ENCODE measurements around the gene ZNF549. TPM values are rescaled to one million over a fixed set of nuclear protein-coding genes. Genes with fewer than 3 reads are reported as not detected.

ZNF549 gene
- total and polyA plus RNA-seq, 2 of the 13 experiments (the other 11 are each of a cell fraction or from before 2014, with no cell fraction given) = 2.8 to 6.4 TPM

DNA sequence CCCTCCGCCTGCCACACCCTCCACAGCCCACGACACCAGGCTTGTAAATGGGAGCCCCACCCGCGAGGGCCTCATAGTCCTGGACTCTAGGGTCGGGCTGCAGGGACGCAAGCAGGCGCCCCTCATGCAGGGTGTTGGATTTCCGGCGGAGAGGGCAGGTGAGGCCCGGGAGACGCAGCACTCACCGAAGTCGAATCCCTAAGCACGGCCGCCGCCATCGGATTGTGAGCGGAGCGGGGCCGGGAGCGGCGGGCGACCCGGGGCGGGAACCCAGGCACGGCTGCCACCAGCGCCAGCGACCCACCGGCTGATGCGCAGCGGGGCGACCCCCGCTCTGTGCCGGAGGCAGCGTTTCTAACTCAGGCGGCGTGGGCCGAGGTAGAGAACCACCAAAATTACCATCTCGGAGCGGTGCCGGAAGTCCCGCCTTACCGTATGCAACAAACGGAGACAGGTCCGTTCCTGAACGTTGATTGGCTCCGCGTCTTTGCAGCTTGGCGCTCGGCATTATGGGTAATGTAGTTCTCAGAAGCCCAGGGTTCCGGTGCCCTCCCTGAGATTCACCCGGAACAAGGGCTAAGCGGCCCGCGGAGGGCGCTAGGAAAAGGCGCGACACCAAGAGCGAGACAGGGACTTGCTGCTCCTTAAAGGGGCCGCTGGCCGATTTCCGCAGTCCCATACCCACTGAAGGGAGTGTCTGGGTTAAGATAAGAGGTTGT lies 51.5 kb downstream of the ZNF549 start, which contains the start of gene ZNF416 (continued):
- TF ChIP-seq ZNF264 (CRISPR knock-in tag; IDR thresholded peaks at IDR 0.05) (peak; percentile 57; the same call in 1 of the 2 replicates), ZNF510 (CRISPR knock-in tag; IDR thresholded peaks at IDR 0.05; ENCODE audit: low read depth) (no peak), ZNF331 (CRISPR knock-in tag; IDR thresholded peaks at IDR 0.05) (peak; percentile 40; the same call in 1 of the 2 replicates), RARG (CRISPR knock-in tag; IDR thresholded peaks at IDR 0.05; ENCODE audit: low read depth) (no peak), TCF7 (IDR thresholded peaks at IDR 0.05; ENCODE audit: low read depth) (no peak), FOXK1 (CRISPR knock-in tag; IDR thresholded peaks at IDR 0.05; ENCODE audit: borderline replicate concordance, low read depth) (peak; percentile 75; the same call in 1 of the 2 replicates), PHB2 (IDR thresholded peaks at IDR 0.05; ENCODE audit: partially characterized antibody) (no peak), ZNF724P (CRISPR knock-in tag; IDR thresholded peaks at IDR 0.05; ENCODE audit: borderline replicate concordance) (no peak), PHF5A (CRISPR knock-in tag; IDR thresholded peaks at IDR 0.05; ENCODE audit: low read depth, unreplicated experiment) (no peak), SCMH1 (CRISPR knock-in tag; IDR thresholded peaks at IDR 0.05; ENCODE audit: borderline replicate concordance) (no peak), ZNF326 (CRISPR knock-in tag; IDR thresholded peaks at IDR 0.05; ENCODE audit: borderline replicate concordance) (no peak)
- TF ChIP-seq, protein P1, sequence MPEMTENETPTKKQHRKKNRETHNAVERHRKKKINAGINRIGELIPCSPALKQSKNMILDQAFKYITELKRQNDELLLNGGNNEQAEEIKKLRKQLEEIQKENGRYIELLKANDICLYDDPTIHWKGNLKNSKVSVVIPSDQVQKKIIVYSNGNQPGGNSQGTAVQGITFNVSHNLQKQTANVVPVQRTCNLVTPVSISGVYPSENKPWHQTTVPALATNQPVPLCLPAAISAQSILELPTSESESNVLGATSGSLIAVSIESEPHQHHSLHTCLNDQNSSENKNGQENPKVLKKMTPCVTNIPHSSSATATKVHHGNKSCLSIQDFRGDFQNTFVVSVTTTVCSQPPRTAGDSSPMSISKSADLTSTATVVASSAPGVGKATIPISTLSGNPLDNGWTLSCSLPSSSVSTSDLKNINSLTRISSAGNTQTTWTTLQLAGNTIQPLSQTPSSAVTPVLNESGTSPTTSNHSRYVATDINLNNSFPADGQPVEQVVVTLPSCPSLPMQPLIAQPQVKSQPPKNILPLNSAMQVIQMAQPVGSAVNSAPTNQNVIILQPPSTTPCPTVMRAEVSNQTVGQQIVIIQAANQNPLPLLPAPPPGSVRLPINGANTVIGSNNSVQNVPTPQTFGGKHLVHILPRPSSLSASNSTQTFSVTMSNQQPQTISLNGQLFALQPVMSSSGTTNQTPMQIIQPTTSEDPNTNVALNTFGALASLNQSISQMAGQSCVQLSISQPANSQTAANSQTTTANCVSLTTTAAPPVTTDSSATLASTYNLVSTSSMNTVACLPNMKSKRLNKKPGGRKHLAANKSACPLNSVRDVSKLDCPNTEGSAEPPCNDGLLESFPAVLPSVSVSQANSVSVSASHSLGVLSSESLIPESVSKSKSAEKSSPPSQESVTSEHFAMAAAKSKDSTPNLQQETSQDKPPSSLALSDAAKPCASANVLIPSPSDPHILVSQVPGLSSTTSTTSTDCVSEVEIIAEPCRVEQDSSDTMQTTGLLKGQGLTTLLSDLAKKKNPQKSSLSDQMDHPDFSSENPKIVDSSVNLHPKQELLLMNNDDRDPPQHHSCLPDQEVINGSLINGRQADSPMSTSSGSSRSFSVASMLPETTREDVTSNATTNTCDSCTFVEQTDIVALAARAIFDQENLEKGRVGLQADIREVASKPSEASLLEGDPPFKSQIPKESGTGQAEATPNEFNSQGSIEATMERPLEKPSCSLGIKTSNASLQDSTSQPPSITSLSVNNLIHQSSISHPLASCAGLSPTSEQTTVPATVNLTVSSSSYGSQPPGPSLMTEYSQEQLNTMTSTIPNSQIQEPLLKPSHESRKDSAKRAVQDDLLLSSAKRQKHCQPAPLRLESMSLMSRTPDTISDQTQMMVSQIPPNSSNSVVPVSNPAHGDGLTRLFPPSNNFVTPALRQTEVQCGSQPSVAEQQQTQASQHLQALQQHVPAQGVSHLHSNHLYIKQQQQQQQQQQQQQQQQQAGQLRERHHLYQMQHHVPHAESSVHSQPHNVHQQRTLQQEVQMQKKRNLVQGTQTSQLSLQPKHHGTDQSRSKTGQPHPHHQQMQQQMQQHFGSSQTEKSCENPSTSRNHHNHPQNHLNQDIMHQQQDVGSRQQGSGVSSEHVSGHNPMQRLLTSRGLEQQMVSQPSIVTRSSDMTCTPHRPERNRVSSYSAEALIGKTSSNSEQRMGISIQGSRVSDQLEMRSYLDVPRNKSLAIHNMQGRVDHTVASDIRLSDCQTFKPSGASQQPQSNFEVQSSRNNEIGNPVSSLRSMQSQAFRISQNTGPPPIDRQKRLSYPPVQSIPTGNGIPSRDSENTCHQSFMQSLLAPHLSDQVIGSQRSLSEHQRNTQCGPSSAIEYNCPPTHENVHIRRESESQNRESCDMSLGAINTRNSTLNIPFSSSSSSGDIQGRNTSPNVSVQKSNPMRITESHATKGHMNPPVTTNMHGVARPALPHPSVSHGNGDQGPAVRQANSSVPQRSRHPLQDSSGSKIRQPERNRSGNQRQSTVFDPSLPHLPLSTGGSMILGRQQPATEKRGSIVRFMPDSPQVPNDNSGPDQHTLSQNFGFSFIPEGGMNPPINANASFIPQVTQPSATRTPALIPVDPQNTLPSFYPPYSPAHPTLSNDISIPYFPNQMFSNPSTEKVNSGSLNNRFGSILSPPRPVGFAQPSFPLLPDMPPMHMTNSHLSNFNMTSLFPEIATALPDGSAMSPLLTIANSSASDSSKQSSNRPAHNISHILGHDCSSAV (CRISPR knock-in tag; IDR thresholded peaks at IDR 0.05; ENCODE audit: borderline replicate concordance) = no peak
- TF ChIP-seq, protein P2, sequence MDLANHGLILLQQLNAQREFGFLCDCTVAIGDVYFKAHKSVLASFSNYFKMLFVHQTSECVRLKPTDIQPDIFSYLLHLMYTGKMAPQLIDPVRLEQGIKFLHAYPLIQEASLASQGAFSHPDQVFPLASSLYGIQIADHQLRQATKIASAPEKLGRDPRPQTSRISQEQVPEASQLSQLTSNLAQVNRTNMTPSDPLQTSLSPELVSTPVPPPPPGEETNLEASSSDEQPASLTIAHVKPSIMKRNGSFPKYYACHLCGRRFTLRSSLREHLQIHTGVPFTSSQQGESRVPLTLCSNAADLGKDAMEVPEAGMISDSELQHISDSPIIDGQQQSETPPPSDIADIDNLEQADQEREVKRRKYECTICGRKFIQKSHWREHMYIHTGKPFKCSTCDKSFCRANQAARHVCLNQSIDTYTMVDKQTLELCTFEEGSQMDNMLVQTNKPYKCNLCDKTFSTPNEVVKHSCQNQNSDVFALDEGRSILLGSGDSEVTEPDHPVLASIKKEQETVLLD (CRISPR knock-in tag; IDR thresholded peaks at IDR 0.05; ENCODE audit: low read depth) = no peak
- TF ChIP-seq, protein P3, sequence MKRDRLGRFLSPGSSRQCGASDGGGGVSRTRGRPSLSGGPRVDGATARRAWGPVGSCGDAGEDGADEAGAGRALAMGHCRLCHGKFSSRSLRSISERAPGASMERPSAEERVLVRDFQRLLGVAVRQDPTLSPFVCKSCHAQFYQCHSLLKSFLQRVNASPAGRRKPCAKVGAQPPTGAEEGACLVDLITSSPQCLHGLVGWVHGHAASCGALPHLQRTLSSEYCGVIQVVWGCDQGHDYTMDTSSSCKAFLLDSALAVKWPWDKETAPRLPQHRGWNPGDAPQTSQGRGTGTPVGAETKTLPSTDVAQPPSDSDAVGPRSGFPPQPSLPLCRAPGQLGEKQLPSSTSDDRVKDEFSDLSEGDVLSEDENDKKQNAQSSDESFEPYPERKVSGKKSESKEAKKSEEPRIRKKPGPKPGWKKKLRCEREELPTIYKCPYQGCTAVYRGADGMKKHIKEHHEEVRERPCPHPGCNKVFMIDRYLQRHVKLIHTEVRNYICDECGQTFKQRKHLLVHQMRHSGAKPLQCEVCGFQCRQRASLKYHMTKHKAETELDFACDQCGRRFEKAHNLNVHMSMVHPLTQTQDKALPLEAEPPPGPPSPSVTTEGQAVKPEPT (CRISPR knock-in tag; IDR thresholded peaks at IDR 0.05; ENCODE audit: low read depth) = 0 out of 2 replicates have a peak, but pooled peaks have one; percentile 23
- TF ChIP-seq, protein P4, sequence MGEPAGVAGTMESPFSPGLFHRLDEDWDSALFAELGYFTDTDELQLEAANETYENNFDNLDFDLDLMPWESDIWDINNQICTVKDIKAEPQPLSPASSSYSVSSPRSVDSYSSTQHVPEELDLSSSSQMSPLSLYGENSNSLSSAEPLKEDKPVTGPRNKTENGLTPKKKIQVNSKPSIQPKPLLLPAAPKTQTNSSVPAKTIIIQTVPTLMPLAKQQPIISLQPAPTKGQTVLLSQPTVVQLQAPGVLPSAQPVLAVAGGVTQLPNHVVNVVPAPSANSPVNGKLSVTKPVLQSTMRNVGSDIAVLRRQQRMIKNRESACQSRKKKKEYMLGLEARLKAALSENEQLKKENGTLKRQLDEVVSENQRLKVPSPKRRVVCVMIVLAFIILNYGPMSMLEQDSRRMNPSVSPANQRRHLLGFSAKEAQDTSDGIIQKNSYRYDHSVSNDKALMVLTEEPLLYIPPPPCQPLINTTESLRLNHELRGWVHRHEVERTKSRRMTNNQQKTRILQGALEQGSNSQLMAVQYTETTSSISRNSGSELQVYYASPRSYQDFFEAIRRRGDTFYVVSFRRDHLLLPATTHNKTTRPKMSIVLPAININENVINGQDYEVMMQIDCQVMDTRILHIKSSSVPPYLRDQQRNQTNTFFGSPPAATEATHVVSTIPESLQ (CRISPR knock-in tag; conservative IDR thresholded peaks at IDR 0.05) = no peak

Data from HepG2 (cell line).